Measurements from ENCODE around the gene SGPP2.

- TF ChIP-seq POLR2A (IDR thresholded peaks at IDR 0.05; ENCODE audit: low read length) (no peak), GATA1 (IDR thresholded peaks at IDR 0.05; ENCODE audit: low read depth, low read length) (no peak)
Measured at GRCh38 chr2:222506230-222506935, 82.0 kb downstream of the SGPP2 start.
